GM23338 (cell line): ENCODE results near the gene KIF27. TPM values are rescaled to one million over a fixed set of nuclear protein-coding genes. Genes with fewer than 3 reads are reported as not detected.
"Not testable (repeated sequence)": the region's sequence is repeated elsewhere in the genome, so short reads cannot be mapped to it uniquely, and the experiment has no call there.

Experiments
- ATAC-seq: fragments of 200-7000 bp; cut with Tn5 transposase; 3 replicates; pipeline ENCODE4 v1.9.1; 2020
- DNase-seq: peaks from one replicate; pipeline ENCODE4 v3.0.0-alpha.2; 2015; ENCODE audit warnings: low spot score
- H2AFZ ChIP-seq: fragments of 200-600 bp; sonication (generic); 2 replicates; pipeline ENCODE4 v1.8.0; 2016; ENCODE audit warnings: antibody characterized with exemption, mild to moderate bottlenecking, moderate library complexity
- H3F3A ChIP-seq: fragments of 200-600 bp; sonication (generic); replicated peaks from 2 replicates; pipeline ENCODE4 v1.8.0; 2017; ENCODE audit warnings: antibody characterized with exemption, mixed run types, low read depth
- H3K27ac ChIP-seq: fragments of 200-600 bp; sonication (generic); 2 replicates; pipeline ENCODE4 v1.6.1; 2016; ENCODE audit warnings: low read depth
- H3K27me3 ChIP-seq: fragments of 200-600 bp; sonication (generic); 2 replicates; pipeline ENCODE4 v1.8.0; 2016; ENCODE audit warnings: mild to moderate bottlenecking, mixed run types, moderate library complexity; ENCODE audit not compliant: insufficient read depth
- H3K36me3 ChIP-seq: fragments of 200-600 bp; sonication (generic); 2 replicates; pipeline ENCODE4 v1.8.0; 2016; ENCODE audit warnings: mild to moderate bottlenecking; ENCODE audit not compliant: insufficient read depth
- H3K4me1 ChIP-seq: fragments of 200-600 bp; sonication (generic); 2 replicates; pipeline ENCODE4 v1.8.0; 2016; ENCODE audit warnings: mild to moderate bottlenecking, moderate library complexity; ENCODE audit not compliant: insufficient read depth
- H3K4me2 ChIP-seq: fragments of 200-600 bp; sonication (generic); 2 replicates; pipeline ENCODE4 v1.7.1; 2017; ENCODE audit warnings: mixed run types
- H3K4me3 ChIP-seq: fragments of 200-600 bp; sonication (generic); 2 replicates; pipeline ENCODE4 v1.6.1; 2016; ENCODE audit warnings: mixed run types
- H3K79me2 ChIP-seq: fragments of 200-600 bp; sonication (generic); replicated peaks from 2 replicates; pipeline ENCODE4 v1.8.0; 2017; ENCODE audit warnings: mild to moderate bottlenecking; ENCODE audit not compliant: insufficient read depth
- H3K9me2 ChIP-seq: fragments of 200-600 bp; sonication (generic); 2 replicates; pipeline ENCODE4 v1.8.0; 2017; ENCODE audit not compliant: insufficient read depth
- H4K20me1 ChIP-seq: fragments of 200-600 bp; sonication (generic); replicated peaks from 2 replicates; pipeline ENCODE4 v1.8.0; 2017; ENCODE audit warnings: mild to moderate bottlenecking; ENCODE audit not compliant: insufficient read depth
- H3K27ac Mint-ChIP-seq: 2 replicates; pipeline ENCODE4 v1.8.0; 2020; ENCODE audit warnings: inconsistent platforms, mild to moderate bottlenecking, moderate library complexity, mixed read lengths
- H3K27me3 Mint-ChIP-seq: 3 replicates; pipeline ENCODE4 v1.8.0; 2022; ENCODE audit warnings: low read depth, mild to moderate bottlenecking, moderate library complexity, mixed read lengths, inconsistent platforms; ENCODE audit not compliant: insufficient read depth, poor library complexity
- H3K36me3 Mint-ChIP-seq: 3 replicates; pipeline ENCODE4 v1.8.0; 2021; ENCODE audit warnings: low read depth, mild to moderate bottlenecking, inconsistent platforms, moderate library complexity, mixed read lengths
- H3K4me1 Mint-ChIP-seq: 3 replicates; pipeline ENCODE4 v1.8.0; 2020; ENCODE audit warnings: mild to moderate bottlenecking, inconsistent platforms, mixed read lengths
- H3K4me3 Mint-ChIP-seq: 3 replicates; pipeline ENCODE4 v1.8.0; 2021; ENCODE audit warnings: moderate library complexity, mild to moderate bottlenecking, inconsistent platforms, mixed read lengths
- H3K9me3 Mint-ChIP-seq: 3 replicates; pipeline ENCODE4 v1.8.0; 2020; ENCODE audit warnings: moderate library complexity, mild to moderate bottlenecking, inconsistent platforms, mixed read lengths
- CREB1 ChIP-seq: fragments of 250-450 bp; sonication (Bioruptor Pico); IDR thresholded peaks from 2 replicates; pipeline ENCODE4 v1.5.0; 2020; ENCODE audit warnings: low read depth, mild to moderate bottlenecking, moderate library complexity
- polyA plus RNA-seq: library from polyadenylated mRNA; unstranded; fragments of >200 nt; fragmentation: Nextera tagmentation; extraction: Ambion mirVana; gene quantifications from 2 replicates; pipeline ENCODE4 v1.2.1, GENCODE V29; 2016
- total RNA-seq: library from RNA; depleted of rRNA; stranded (reverse); fragments of >200 nt; shearing (Covaris generic); gene quantifications from 2 replicates; pipeline ENCODE4 v1.2.3, GENCODE V29; 2014

KIF27 gene
- total and polyA plus RNA-seq, 2 experiments from 2014 or later = 3.3 to 8.2 TPM

DNA sequence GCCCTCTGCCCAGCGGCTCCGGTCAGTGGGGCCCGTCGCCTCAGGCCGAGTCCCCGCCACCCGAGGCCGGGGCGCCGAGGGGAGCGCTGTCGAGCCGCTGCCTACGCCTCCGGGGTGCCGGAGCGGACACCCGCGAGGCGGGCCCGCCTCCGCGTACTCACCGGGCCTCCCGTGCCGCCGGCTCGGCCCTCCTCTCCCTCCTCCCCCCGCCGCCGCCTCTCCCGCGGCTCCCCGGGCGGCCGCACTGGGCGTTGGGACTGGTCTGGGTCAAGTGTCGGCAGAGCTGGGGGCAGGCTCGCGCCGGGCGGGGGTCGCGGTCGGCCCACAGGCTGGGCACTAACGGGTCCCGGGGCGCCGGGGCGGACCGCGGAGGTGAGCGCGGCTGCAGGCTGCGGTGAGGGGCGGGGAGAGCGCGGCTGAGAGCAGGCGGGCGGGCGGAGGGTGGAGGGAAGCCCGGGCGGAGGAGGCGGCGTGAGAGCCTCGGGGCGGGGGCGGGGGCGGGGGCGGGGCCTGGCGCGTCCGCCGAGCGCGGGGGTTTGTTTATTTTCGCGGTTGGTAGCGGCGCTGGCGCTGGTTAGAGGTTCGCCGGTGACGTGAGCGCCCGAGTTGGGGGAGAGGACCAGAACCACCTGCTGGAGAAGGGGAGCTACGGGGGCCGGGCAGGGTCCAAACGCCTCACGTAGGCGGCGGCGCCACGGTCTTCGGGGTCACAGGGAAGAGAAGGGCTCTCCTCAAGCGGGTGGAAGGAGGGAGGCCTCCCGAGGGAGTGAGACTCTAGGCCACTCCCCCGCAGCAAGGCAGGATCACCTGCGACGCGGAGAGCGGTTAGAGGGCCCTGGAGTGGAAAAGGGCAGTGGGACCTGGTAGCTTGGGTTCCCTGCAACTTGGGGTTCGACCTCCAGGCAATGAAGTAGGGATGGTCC lies 103.6 kb downstream of the KIF27 start, which contains the start of gene GKAP1:
GKAP1 (minus strand) TSS at position 414 of the 923 bp plus-strand sequence. CDS start 11,252 bp downstream, outside the sequence.
- Histone ChIP-seq H3K4me2 (peak within 1 kb of the TSS; percentile 92), H3K4me3 (peak within 1 kb of the TSS; percentile 69), H2AFZ (peak within 1 kb of the TSS; percentile 91; the same call in 1 of the 2 replicates), H3K27me3 (peaks cover 22% of the 10 kb centered on the region; the same call in 1 of the 2 replicates)
- H3K36me3 ChIP-seq, H3K9me2 ChIP-seq, H3K4me1 ChIP-seq, H3K9me3 Mint-ChIP-seq, H3K27ac ChIP-seq, H3K27me3 Mint-ChIP-seq, H3K27ac Mint-ChIP-seq, H3K36me3 Mint-ChIP-seq, H3F3A ChIP-seq, H3K4me1 Mint-ChIP-seq, H4K20me1 ChIP-seq, H3K79me2 ChIP-seq: not testable (repeated sequence)
- peak; percentile 91 for ATAC-seq
- peak within 1 kb of the TSS; percentile 78 for H3K4me3 Mint-ChIP-seq
- TF ChIP-seq CREB1 = peak; percentile 48; the same call in 1 of the 2 replicates
- DNase-seq = peak; percentile 86

DNA sequence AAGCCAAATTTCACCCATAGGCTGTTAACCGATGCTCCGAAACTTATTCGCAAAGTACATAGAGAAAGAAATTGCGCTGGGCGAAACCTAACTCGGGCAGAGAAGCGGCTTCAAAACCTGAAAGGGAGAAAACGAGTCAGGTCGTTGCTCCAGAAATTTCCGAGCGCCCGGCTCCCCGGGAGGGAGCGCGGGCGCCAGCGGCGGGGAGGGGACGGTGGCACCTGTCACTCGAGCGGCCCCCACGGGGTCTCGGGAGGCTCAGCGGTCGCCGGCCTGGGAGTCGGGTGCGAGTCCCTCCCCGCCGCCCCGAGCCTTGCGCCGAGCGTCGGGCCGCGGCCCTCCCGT lies 104.2 kb downstream of the KIF27 start:
- peak overlapping the region; percentile 78 for H3K4me3 Mint-ChIP-seq
- H3K4me1 ChIP-seq, H3K27ac Mint-ChIP-seq, ATAC-seq, H3K36me3 ChIP-seq, H3K79me2 ChIP-seq, H3F3A ChIP-seq, H2AFZ ChIP-seq, H3K9me3 Mint-ChIP-seq, H3K4me1 Mint-ChIP-seq, H3K9me2 ChIP-seq, H4K20me1 ChIP-seq, H3K27ac ChIP-seq, H3K27me3 Mint-ChIP-seq, H3K36me3 Mint-ChIP-seq: not testable (repeated sequence)
- DNase-seq = peak; percentile 41
- Histone ChIP-seq H3K27me3 (peaks cover 22% of the 10 kb centered on the region; the same call in 1 of the 2 replicates), H3K4me2 (peak overlapping the region; percentile 78), H3K4me3 (peak overlapping the region; percentile 69)

DNA sequence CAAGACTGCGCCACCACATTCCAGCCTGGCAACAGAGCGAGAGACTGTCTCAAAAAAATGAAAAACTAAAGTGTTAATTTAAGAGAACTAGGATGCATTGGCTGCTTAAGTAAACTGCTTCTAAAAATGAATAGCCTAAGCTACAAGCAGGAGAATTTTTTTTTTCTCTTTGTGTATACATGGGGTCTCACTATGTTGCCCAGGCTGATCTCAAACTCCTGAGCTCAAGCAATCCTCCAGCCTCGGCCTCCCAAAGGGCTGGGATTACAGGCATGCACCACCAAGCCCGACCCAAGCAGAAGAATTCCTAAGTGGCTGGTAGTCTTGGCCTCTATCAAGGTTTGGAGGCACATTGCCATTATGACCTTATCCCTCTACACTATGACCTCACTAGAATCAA lies 106.1 kb downstream of the KIF27 start:
- peaks cover 22% of the 10 kb centered on the region; the same call in 1 of the 2 replicates for H3K27me3 ChIP-seq
- H3K27me3 Mint-ChIP-seq, H3K27ac Mint-ChIP-seq, H4K20me1 ChIP-seq, ATAC-seq, H3K4me2 ChIP-seq, H3K36me3 ChIP-seq, H2AFZ ChIP-seq, H3K9me2 ChIP-seq, H3F3A ChIP-seq, H3K4me1 Mint-ChIP-seq, H3K27ac ChIP-seq, DNase-seq, H3K4me3 Mint-ChIP-seq, H3K36me3 Mint-ChIP-seq, H3K9me3 Mint-ChIP-seq, H3K4me1 ChIP-seq, H3K4me3 ChIP-seq, H3K79me2 ChIP-seq: not testable (repeated sequence)

DNA sequence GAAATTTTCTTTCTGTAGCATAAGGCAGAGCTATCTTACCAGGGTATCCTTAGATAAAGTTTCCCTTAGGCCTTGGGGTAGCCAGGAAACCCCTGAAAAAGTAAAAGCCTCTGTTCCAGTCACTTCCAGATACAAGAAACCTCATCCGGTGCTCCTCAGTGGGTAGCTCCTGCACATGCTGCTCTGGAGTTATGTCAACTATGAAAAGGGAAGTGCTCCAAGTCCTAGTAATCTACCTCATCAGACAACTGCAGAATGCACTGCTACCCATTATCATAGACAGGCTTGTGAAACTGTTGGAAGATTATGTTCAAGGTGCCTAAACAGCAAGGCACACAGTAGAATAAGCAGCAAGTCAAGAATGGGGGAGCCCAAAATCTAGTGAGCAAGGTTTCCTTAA lies 112.0 kb downstream of the KIF27 start:
- not testable (repeated sequence) for H3K27me3 ChIP-seq, H3F3A ChIP-seq, DNase-seq, H3K27me3 Mint-ChIP-seq, H3K27ac Mint-ChIP-seq, H3K4me1 Mint-ChIP-seq, H4K20me1 ChIP-seq, H3K79me2 ChIP-seq, H3K9me3 Mint-ChIP-seq, H2AFZ ChIP-seq, H3K4me1 ChIP-seq, H3K4me2 ChIP-seq, H3K4me3 ChIP-seq, H3K36me3 ChIP-seq, ATAC-seq, H3K4me3 Mint-ChIP-seq, H3K9me2 ChIP-seq, H3K27ac ChIP-seq
- peaks cover 11% of the 10 kb centered on the region; the same call in 2 of the 3 replicates for H3K36me3 Mint-ChIP-seq

DNA sequence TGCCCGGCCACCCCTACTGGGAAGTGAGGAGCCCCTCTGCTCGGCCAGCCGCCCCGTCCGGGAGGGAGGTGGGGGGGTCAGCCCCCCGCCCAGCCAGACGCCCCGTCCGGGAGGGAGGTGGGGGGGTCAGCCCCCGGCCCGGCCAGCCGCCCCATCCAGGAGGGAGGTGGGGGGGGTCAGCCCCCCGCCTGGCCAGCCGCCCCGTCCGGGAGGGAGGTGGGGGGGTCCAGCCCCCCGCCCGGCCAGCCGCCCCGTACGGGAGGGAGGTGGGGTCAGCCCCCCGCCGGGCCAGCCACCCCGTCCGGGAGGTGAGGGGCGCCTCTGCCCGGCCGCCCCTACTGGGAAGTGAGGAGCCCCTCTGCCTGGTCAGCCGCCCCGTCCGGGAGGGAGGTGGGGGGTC lies 116.8 kb downstream of the KIF27 start:
- H3K36me3 Mint-ChIP-seq = peaks cover 22% of the 10 kb centered on the region; the same call in 2 of the 3 replicates

DNA sequence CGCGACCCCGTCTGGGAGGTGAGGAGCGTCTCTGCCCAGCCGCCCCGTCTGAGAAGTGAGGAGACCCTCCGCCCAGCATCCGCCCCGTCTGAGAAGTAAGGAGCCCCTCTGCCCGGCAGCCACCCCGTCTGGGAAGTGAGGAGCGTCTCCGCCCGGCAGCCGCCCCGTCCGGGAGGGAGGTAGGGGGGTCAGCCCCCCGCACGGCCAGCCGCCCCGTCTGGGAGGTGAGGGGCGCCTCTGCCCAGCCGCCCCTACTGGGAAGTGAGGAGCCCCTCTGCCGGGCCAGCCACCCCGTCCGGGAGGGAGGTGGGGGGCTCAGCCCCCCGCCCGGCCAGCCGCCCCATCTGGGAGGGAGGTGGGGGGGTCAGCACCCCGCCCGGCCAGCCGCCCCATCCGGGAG lies 117.3 kb downstream of the KIF27 start:
- H3K27ac Mint-ChIP-seq, DNase-seq, H2AFZ ChIP-seq, H3K79me2 ChIP-seq, H3K4me1 Mint-ChIP-seq, H3K4me3 ChIP-seq, H3F3A ChIP-seq, H3K27me3 ChIP-seq, H3K27ac ChIP-seq, H3K27me3 Mint-ChIP-seq, H3K36me3 ChIP-seq, H3K4me2 ChIP-seq, H3K4me3 Mint-ChIP-seq, H3K9me2 ChIP-seq, H4K20me1 ChIP-seq, ATAC-seq, H3K4me1 ChIP-seq: not testable (repeated sequence)
- H3K36me3 Mint-ChIP-seq = peaks cover 22% of the 10 kb centered on the region; the same call in 2 of the 3 replicates
- peaks cover 14% of the 10 kb centered on the region; the same call in 2 of the 3 replicates for H3K9me3 Mint-ChIP-seq

More for the DNA sequence above, 116.8 kb downstream of the KIF27 start:
- not testable (repeated sequence) for H3K36me3 ChIP-seq, H3K4me3 ChIP-seq, H3K9me2 ChIP-seq, H3K27me3 ChIP-seq, ATAC-seq, H4K20me1 ChIP-seq, H3K79me2 ChIP-seq, H3K4me1 ChIP-seq, H3K4me1 Mint-ChIP-seq, H3K4me3 Mint-ChIP-seq, H2AFZ ChIP-seq, H3K27me3 Mint-ChIP-seq, DNase-seq, H3F3A ChIP-seq, H3K4me2 ChIP-seq, H3K27ac Mint-ChIP-seq, H3K27ac ChIP-seq
- H3K9me3 Mint-ChIP-seq = peaks cover 14% of the 10 kb centered on the region; the same call in 2 of the 3 replicates
